ENCODE measurements around the gene KRT36. TPM values are rescaled to one million over a fixed set of nuclear protein-coding genes. Genes with fewer than 3 reads are reported as not detected.

The KRT36 gene
- total RNA-seq, 1 donor = not detected

GRCh38 chr17:41480136-41480535 is 9.6 kb downstream of the KRT36 start:
- Histone ChIP-seq H3K9me3 (ENCODE audit: low read depth, low read length) (no peaks in the 10 kb centered on the region), H3K4me1 (ENCODE audit: insufficient read depth, low read length) (peaks cover 5% of the 10 kb centered on the region), H3K27me3 (ENCODE audit: insufficient read depth, low read length) (no peaks in the 10 kb centered on the region), H3K4me3 (ENCODE audit: low read length) (no peak overlapping the region)

GRCh38 chr17:41478237-41478636 is 11.5 kb downstream of the KRT36 start:
- Histone ChIP-seq H3K9me3 (ENCODE audit: low read depth, low read length) (no peaks in the 10 kb centered on the region), H3K4me1 (ENCODE audit: insufficient read depth, low read length) (peaks cover 5% of the 10 kb centered on the region), H3K27me3 (ENCODE audit: insufficient read depth, low read length) (no peaks in the 10 kb centered on the region), H3K4me3 (ENCODE audit: low read length) (no peak overlapping the region)

GRCh38 chr17:41476866-41477815 is 12.6 kb downstream of the KRT36 start:
- Histone ChIP-seq H3K4me1 (ENCODE audit: insufficient read depth, low read length) (peaks cover 5% of the 10 kb centered on the region), H3K27me3 (ENCODE audit: insufficient read depth, low read length) (no peaks in the 10 kb centered on the region), H3K9me3 (ENCODE audit: low read depth, low read length) (no peaks in the 10 kb centered on the region), H3K4me3 (ENCODE audit: low read length) (no peak overlapping the region)

- no peaks in the 10 kb centered on the region for H3K9me3 ChIP-seq (ENCODE audit: low read depth, low read length)
- H3K27me3 ChIP-seq (ENCODE audit: insufficient read depth, low read length) = no peaks in the 10 kb centered on the region
- H3K4me3 ChIP-seq (ENCODE audit: low read length) = no peak overlapping the region
- peaks cover 5% of the 10 kb centered on the region for H3K4me1 ChIP-seq (ENCODE audit: insufficient read depth, low read length)
Observed at GRCh38 chr17:41475421-41475820, 14.3 kb downstream of the KRT36 start.

- H3K4me3 ChIP-seq (ENCODE audit: low read length) = no peak overlapping the region
- H3K27me3 ChIP-seq (ENCODE audit: insufficient read depth, low read length) = no peaks in the 10 kb centered on the region
- peaks cover under 1% of the 10 kb centered on the region for H3K4me1 ChIP-seq (ENCODE audit: insufficient read depth, low read length)
- H3K9me3 ChIP-seq (ENCODE audit: low read depth, low read length) = no peaks in the 10 kb centered on the region
Observed at GRCh38 chr17:41474863-41475262, 14.8 kb downstream of the KRT36 start.

- Histone ChIP-seq H3K4me1 (ENCODE audit: insufficient read depth, low read length) (no peaks in the 10 kb centered on the region), H3K9me3 (ENCODE audit: low read depth, low read length) (no peaks in the 10 kb centered on the region), H3K4me3 (ENCODE audit: low read length) (no peak overlapping the region), H3K27me3 (ENCODE audit: insufficient read depth, low read length) (peaks cover 2% of the 10 kb centered on the region)
Observed at GRCh38 chr17:41468346-41468745, 21.4 kb downstream of the KRT36 start.

GRCh38 chr17:41467561-41467960 is 22.1 kb downstream of the KRT36 start:
- no peaks in the 10 kb centered on the region for H3K9me3 ChIP-seq (ENCODE audit: low read depth, low read length)

GRCh38 chr17:41466988-41467387 is 22.7 kb downstream of the KRT36 start, which contains the start of gene KRT32:
Gene KRT32 (minus strand): TSS chr17:41467386. CDS start chr17:41467325, 61 bp downstream.
- Histone ChIP-seq H3K4me1 (ENCODE audit: insufficient read depth, low read length) (no peaks in the 10 kb centered on the region), H3K27me3 (ENCODE audit: insufficient read depth, low read length) (peaks cover 2% of the 10 kb centered on the region), H3K4me3 (ENCODE audit: low read length) (no peak within 1 kb of the TSS), H3K9me3 (ENCODE audit: low read depth, low read length) (no peaks in the 10 kb centered on the region)

More at GRCh38 chr17:41467561-41467960, 22.1 kb downstream of the KRT36 start:
- no peaks in the 10 kb centered on the region for H3K4me1 ChIP-seq (ENCODE audit: insufficient read depth, low read length)
- H3K27me3 ChIP-seq (ENCODE audit: insufficient read depth, low read length) = peaks cover 2% of the 10 kb centered on the region
- H3K4me3 ChIP-seq (ENCODE audit: low read length) = no peak overlapping the region

GRCh38 chr17:41464682-41465081 is 25.0 kb downstream of the KRT36 start:
- H3K4me1 ChIP-seq (ENCODE audit: insufficient read depth, low read length) = no peaks in the 10 kb centered on the region
- H3K9me3 ChIP-seq (ENCODE audit: low read depth, low read length) = no peaks in the 10 kb centered on the region
- no peak overlapping the region for H3K4me3 ChIP-seq (ENCODE audit: low read length)
- peaks cover 2% of the 10 kb centered on the region for H3K27me3 ChIP-seq (ENCODE audit: insufficient read depth, low read length)

- no peaks in the 10 kb centered on the region for H3K9me3 ChIP-seq (ENCODE audit: low read depth, low read length)
- no peaks in the 10 kb centered on the region for H3K4me1 ChIP-seq (ENCODE audit: insufficient read depth, low read length)
- no peak overlapping the region for H3K4me3 ChIP-seq (ENCODE audit: low read length)
- peaks cover 2% of the 10 kb centered on the region for H3K27me3 ChIP-seq (ENCODE audit: insufficient read depth, low read length)
Observed at GRCh38 chr17:41464173-41464572, 25.5 kb downstream of the KRT36 start.

- Histone ChIP-seq H3K9me3 (ENCODE audit: low read depth, low read length) (no peaks in the 10 kb centered on the region), H3K4me3 (ENCODE audit: low read length) (no peak overlapping the region), H3K4me1 (ENCODE audit: insufficient read depth, low read length) (no peaks in the 10 kb centered on the region), H3K27me3 (ENCODE audit: insufficient read depth, low read length) (peaks cover 2% of the 10 kb centered on the region)
Observed at GRCh38 chr17:41463746-41464145, 26.0 kb downstream of the KRT36 start.

GRCh38 chr17:41462705-41463104 is 27.0 kb downstream of the KRT36 start:
- Histone ChIP-seq H3K4me1 (ENCODE audit: insufficient read depth, low read length) (no peaks in the 10 kb centered on the region), H3K9me3 (ENCODE audit: low read depth, low read length) (no peaks in the 10 kb centered on the region), H3K4me3 (ENCODE audit: low read length) (no peak overlapping the region), H3K27me3 (ENCODE audit: insufficient read depth, low read length) (no peaks in the 10 kb centered on the region)

GRCh38 chr17:41457676-41458075 is 32.0 kb downstream of the KRT36 start:
- no peak overlapping the region for H3K4me3 ChIP-seq (ENCODE audit: low read length)
- H3K9me3 ChIP-seq (ENCODE audit: low read depth, low read length) = no peaks in the 10 kb centered on the region
- H3K27me3 ChIP-seq (ENCODE audit: insufficient read depth, low read length) = no peaks in the 10 kb centered on the region
- no peaks in the 10 kb centered on the region for H3K4me1 ChIP-seq (ENCODE audit: insufficient read depth, low read length)

GRCh38 chr17:41456204-41456603 is 33.5 kb downstream of the KRT36 start:
- Histone ChIP-seq H3K9me3 (ENCODE audit: low read depth, low read length) (no peaks in the 10 kb centered on the region), H3K4me3 (ENCODE audit: low read length) (no peak overlapping the region), H3K4me1 (ENCODE audit: insufficient read depth, low read length) (no peaks in the 10 kb centered on the region), H3K27me3 (ENCODE audit: insufficient read depth, low read length) (no peaks in the 10 kb centered on the region)

- Histone ChIP-seq H3K27me3 (ENCODE audit: insufficient read depth, low read length) (no peaks in the 10 kb centered on the region), H3K4me3 (ENCODE audit: low read length) (no peak overlapping the region), H3K9me3 (ENCODE audit: low read depth, low read length) (no peaks in the 10 kb centered on the region), H3K4me1 (ENCODE audit: insufficient read depth, low read length) (no peaks in the 10 kb centered on the region)
Observed at GRCh38 chr17:41455236-41455635, 34.5 kb downstream of the KRT36 start.

- H3K4me1 ChIP-seq (ENCODE audit: insufficient read depth, low read length) = no peaks in the 10 kb centered on the region
- no peaks in the 10 kb centered on the region for H3K27me3 ChIP-seq (ENCODE audit: insufficient read depth, low read length)
- H3K9me3 ChIP-seq (ENCODE audit: low read depth, low read length) = no peaks in the 10 kb centered on the region
- H3K4me3 ChIP-seq (ENCODE audit: low read length) = no peak overlapping the region
Observed at GRCh38 chr17:41453066-41453465, 36.6 kb downstream of the KRT36 start.

Measured in mononuclear cell (primary cell).